Measurements from ENCODE around the gene DDC.

Gene DDC

DNA sequence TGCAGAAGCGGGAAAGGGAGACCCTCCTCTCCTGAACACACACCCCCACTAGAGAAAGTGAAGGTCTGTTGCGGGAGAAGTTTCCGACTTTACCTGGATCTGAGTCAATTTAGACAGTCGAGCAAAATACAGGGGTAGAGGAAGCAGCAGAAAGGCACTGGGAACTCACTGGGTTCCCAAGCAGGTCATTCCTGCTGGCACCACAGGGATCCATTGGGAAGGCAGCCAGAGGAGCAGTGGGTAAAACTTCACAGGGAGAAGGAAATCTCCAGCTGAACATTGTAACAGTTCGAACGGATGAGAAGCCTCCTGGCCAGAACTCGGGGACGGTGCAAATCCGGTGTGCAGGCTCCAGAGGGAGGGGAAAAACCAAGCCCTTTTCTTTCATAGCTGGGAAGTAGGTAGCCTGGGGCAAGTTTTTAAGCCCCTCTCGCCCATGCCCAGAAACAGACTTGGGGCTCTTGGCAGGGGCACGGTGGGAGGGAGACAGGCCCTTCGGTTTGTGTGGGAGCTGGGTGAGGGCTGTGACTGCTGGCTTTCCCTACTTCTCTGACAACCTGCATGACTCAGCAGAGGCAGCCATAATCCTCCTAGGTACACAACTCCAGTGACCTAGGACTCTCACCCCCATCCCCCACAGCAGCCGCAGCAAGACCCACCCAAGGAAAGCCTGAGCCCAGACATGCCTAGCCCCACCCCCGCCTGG lies 51.9 kb downstream of the DDC start:
- DNase-seq: no peak

DNA sequence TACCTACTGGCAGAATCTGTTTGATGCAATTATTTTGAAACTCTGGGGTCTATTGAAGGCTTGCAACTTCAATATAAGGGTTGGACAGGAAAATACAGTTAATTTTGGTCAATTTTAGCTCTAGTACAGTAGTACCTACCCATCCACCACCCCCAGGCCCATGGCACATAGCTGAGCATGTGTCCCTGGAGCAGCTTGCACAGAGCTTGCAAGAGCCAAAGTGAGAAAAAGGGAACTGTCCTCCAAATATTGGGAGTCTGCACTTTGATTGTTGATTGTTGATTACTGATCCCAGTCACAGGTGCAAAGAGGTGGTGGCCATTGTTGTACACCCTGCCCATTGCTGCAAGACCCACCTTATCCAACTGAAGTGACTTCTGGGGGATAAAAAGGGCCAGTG lies 52.8 kb downstream of the DDC start:
- DNase-seq: no peak

GRCh38 chr7:50509459-50509858 lies 55.7 kb downstream of the DDC start:
- no peak for DNase-seq

DNA sequence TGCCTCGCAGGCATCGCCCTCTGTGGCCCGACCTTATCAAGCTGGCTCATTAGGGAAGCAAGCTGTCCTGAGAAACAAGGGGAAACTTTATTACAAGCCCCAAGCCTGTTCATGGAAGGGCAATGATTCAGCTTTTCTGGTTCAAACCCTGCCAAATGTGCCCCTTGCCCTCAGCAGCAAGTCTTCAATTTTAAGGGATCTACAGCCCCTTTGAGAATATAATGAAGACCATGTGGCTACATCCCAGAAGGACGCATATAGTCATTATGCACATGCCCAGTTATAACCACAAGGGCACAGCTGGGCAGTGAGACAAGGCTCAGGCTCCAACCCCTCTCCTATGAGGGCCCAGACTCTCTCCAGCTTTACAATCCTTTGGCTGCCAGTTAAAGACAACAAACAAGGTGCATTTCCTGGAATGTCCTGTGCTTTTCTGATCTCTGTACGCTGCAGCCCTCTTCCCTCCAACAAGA lies 56.7 kb downstream of the DDC start:
- DNase-seq: no peak

- no peak for DNase-seq
Measured at GRCh38 chr7:50507898-50508470, 57.2 kb downstream of the DDC start.

- no peak for DNase-seq
Measured at GRCh38 chr7:50505553-50506210, 59.5 kb downstream of the DDC start.

DNA sequence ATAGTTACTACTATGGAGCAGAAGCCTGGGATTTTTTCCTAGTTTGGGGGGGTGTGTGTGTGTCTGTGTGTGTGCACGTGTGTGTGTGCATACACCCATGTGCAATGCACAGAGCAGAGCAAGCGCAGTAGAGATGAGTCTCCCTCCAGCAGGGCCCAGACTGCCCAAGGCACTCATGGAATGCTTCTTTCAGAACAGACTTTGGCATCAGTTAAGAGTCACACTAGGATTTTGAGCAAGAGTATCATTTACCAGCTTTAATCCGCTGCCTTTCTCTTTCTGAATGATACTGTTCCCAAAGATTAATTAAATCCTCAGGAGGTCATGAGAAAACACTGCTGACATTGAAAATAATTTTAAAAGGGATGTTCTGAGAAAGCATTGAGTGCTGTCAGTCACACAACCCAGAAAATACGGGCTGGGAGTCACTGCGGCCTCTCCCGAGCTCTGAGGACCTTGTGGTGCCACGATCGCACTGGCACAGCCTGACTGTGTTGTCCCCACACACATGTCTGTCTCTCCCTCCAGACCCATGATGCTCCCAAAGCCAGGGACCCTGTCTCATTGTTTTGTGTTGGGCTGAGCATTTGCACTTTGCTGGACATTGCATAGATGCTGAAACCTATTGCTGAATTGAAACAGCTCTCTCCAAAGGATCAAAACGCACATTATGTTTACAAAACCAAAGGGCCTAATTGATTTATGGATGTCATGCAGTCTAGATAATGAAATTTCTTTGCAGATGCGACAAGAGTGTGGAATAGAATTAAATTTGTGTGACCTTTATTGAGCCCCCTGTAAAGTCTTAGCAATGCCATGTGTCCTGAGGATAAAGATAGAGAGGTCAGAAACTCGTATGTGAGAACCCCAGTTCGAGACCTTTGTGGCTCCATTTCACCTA lies 60.3 kb downstream of the DDC start:
- DNase-seq: no peak

DNA sequence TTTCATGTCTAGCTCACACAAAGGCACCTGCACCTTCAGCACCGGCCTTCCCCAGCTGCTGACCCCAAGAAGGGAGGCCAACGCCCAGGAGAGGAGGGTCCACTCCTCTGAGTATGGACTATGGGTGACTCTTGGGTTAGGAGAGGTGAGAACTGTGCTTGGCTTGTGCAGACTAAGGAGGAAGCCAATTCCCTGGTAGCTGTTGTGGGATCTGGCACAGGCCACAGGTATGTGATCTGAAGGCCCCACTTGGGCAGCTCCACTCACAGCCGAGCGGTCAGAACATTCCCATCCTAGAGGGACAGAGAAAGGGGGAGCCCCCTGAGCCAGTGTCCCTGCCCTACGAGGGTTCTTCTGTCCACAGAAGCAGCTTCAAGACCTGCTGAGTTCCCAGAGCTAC lies 62.3 kb downstream of the DDC start:
- no peak for DNase-seq

DNA sequence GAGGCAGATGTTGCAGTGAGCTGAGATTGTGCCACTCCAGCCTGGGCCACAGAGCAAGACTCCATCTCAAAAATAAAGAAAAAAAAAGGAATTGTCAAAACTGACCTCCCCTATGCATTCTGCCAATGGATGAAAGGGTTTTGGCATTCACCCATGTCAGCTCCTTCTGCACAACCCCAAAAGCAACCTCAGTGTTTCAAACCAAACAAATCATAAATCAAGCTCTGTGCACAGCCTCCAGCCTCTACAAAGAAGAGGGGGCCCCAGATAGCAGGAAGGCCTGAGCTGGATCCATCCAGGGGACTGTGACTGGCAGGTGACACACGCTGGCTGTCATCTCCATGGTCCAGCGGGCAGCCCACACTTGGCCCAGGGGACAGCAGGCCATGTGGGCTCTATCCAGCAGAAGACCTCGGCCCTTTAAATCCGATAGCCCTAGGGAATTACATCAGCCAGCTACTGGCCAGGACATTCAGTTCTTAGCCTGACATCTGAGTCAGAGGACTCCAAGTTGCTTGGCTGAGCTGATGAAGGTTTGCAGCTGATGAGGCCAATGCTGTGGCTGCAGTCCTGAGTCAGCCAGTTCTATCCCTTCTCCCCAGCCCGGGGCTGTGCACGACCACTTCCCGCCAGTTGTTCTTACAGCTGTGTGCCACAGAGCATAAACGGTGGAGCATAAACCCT lies 63.1 kb downstream of the DDC start:
- DNase-seq: peak; percentile 64

DNA sequence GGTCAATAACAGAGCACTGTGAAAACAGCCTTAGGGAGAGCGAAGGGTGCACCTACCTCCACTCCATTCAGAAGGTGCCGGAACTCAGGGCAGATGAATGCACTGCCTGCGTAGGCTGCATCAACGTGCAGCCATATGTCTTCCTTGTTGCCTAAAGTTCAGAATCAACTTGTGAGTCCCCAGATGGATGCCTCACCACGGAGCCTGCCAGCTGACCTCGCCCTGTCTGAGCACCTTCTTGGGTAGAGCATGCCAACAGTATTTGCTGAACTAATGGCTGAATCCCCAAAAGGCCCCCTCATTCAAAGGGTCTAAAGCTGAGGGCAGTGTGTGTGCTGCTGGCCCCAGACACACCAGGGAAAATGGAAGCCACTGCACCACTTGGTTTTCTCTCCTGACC lies 66.1 kb downstream of the DDC start:
- DNase-seq: no peak

DNA sequence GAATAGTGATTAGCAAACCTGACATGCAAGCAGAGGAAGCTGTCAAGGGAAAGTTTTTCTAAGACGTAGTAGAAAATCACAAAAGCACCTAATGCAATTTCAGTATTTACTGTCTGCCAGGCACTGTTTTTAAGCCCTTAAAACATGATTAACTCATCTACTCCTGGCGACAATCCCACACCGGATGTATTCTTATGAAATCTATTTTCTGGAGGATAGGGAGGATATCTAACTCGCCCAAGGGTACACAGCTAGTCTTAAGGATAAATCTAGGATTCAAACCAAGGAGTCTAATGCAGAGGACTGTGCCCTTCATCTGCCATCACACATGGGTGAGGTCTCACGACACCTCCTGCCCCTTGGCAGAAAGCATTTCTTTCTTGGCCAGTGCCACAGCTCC lies 67.2 kb downstream of the DDC start:
- DNase-seq: no peak

GRCh38 chr7:50497068-50497642 lies 68.0 kb downstream of the DDC start:
- DNase-seq: no peak

- DNase-seq: no peak
Measured at GRCh38 chr7:50496569-50496968, 68.6 kb downstream of the DDC start.

DNA sequence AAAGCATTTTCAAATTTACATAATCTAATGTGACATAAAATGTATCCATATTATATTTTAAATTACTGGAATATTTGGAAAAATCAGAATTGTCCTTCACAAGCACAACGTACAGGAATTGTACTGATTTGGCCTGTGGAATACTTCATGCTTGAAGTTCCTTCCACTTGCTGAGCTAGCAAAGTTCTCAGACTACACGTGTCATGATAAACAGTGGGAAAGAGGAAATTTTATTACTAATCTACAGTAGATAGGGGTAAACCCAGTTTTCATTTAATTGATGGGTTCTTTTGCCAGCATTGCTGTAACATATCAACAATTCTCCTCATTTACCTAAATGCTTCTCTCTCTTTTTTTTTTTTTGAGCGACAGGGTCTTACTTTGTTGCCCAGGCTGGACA lies 69.5 kb downstream of the DDC start:
- no peak for DNase-seq

DNA sequence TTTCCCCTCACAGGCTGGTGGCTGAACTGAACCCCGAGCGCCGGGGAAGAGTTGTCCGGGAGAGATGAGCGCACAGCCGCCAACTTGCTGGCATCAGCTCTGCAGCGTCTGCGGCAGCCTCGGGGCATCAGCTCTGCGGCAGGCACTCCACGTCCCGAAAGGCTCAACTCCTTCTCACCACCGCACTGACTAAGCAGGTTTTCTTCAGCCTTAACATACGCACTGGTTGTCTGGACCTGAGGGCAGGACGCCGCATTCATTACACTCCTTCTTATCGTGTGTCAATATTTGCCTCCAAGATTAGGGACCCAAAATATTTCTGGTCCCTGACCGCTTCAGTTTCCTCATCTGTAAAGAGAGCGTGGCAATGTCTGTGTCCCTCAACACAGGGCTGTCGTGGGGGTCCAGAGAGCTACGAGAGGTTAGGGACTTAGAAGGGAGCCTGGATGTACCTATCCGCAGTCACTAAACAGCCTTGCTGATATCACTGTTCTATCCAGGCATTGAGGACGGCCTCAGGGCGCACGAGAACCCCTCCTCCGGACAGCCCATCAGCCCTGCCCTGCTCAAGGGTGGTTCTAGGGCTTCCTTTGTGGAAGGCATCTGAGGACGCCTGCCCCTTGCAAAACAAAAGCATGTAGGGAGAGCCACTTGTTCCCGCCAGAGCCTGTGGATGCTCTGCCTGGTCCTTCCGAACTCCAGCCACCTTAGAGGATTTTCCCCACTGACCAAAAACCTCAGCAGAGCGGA lies 72.3 kb downstream of the DDC start:
- no peak for DNase-seq

DNA sequence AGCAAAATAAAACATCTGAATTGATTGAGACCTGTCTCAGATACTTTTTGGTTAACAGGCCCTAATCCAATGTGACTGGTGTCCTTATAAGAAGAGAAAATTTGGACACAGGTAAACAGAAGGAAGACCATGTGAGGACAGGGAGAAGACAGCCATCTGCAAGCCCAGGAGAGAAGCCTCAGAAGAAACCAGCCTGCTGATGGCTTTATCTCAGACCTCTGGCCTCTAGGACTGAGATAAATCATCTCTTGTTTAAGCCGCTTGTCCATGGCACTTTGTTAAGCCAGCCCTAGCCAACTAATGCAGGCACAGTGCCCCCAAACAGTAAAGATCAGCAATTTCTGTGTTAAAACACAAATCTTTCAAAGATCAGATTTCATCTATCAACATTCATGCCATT lies 73.3 kb downstream of the DDC start:
- no peak for DNase-seq

- no peak for DNase-seq
Measured at GRCh38 chr7:50491209-50491608, 74.0 kb downstream of the DDC start.

- no peak for DNase-seq
Measured at GRCh38 chr7:50488379-50488778, 76.8 kb downstream of the DDC start.

GRCh38 chr7:50486512-50486911 lies 78.7 kb downstream of the DDC start:
- no peak for DNase-seq

DNA sequence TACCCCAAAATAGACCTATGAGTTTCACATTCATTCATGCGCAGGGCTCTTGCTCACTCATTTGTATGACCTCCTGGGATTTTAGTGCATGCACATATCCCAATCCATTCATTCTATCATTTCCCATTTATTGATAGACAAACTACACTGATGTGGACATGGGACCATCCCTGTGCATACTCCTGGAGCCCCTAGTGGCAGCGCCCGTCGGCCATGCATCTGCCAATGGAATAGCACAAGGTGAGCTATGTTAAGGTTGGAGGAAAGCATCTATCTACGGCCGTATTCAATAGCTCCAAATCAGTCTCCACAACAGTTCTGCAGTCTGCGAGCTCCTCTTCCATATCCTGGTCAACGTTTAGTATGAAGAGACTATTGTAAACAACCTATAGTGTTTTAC lies 83.3 kb downstream of the DDC start:
- DNase-seq: no peak

DNA sequence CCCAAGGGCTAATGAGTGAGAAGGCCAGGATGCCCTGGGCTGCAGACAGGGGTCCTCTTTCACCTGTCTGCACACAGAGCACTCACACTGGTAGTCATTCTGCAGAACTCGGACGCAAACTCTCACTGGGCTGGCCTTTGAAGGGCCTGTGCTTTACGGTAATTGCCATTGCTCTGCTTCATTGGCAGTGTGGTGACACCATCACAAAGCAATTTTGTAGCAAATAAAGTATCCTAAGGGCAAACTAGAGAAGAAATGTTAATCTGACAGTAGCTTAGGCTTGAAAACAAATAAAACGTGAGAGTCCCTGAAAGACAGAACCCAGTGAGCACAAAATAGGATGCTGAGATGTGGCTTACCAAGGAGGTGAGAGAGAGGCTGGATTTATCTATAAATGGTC lies 84.4 kb downstream of the DDC start:
- no peak for DNase-seq

Data from GOT3 (cell line).